ENCODE data around the gene ZNF747. TPM values are rescaled to one million over a fixed set of nuclear protein-coding genes. Genes with fewer than 3 reads are reported as not detected.
"Not testable (repeated sequence)": the region's sequence is repeated elsewhere in the genome, so short reads cannot be mapped to it uniquely, and the experiment has no call there.

Gene ZNF747
- total RNA-seq, 2 donors from 2014 or later: 15.8 to 22.6 TPM

- WGBS: 69% methylated on average over 10 of the region's 10 CpGs
- Histone ChIP-seq H3K36me3 (no peaks in the 10 kb centered on the region), H3K27me3 (replicated peaks; ENCODE audit: insufficient read depth) (no peaks in the 10 kb centered on the region), H3K4me3 (no peak overlapping the region), H3K4me1 (replicated peaks) (no peaks in the 10 kb centered on the region), H3K9me3 (no peaks in the 10 kb centered on the region), H3K27ac (no peak overlapping the region)
- intact Hi-C loops (cut with DNase I): no loop called here
- DNase-seq (ENCODE audit: low spot score): no peak
- no peak for TF ChIP-seq POLR2AphosphoS5 (IDR thresholded peaks at IDR 0.05)
- TF ChIP-seq CTCF (IDR thresholded peaks at IDR 0.05): no peak
- no peak for TF ChIP-seq POLR2A (IDR thresholded peaks at IDR 0.05)
Measured at GRCh38 chr16:30541502-30542329, 7.1 kb upstream of the ZNF747 start.

GRCh38 chr16:30540916-30541464, 6.3 kb upstream of the ZNF747 start:
- H3K9me3 ChIP-seq; H3K4me3 ChIP-seq; H3K36me3 ChIP-seq; H3K27ac ChIP-seq; intact Hi-C loops (cut with DNase I); H3K27me3 ChIP-seq (replicated peaks; ENCODE audit: insufficient read depth); H3K4me1 ChIP-seq (replicated peaks); DNase-seq (ENCODE audit: low spot score): not testable (repeated sequence)
- WGBS: 75% methylated on average over 9 of the region's 9 CpGs

- H3K27me3 ChIP-seq (replicated peaks; ENCODE audit: insufficient read depth); H3K27ac ChIP-seq; H3K4me1 ChIP-seq (replicated peaks); H3K4me3 ChIP-seq; intact Hi-C loops (cut with DNase I); H3K36me3 ChIP-seq; H3K9me3 ChIP-seq; DNase-seq (ENCODE audit: low spot score): not testable (repeated sequence)
- 91% methylated on average over 13 of the region's 13 CpGs for WGBS
Measured at GRCh38 chr16:30539986-30540526, 5.4 kb upstream of the ZNF747 start.

GRCh38 chr16:30539000-30539964, 4.6 kb upstream of the ZNF747 start:
- H3K4me3 ChIP-seq: no peak overlapping the region
- WGBS: 91% methylated on average over 8 of the region's 8 CpGs
- no peaks in the 10 kb centered on the region for H3K36me3 ChIP-seq
- H3K27me3 ChIP-seq (replicated peaks; ENCODE audit: insufficient read depth): no peaks in the 10 kb centered on the region
- intact Hi-C loops (cut with DNase I): no loop called here
- no peak overlapping the region for H3K27ac ChIP-seq
- TF ChIP-seq CTCF (IDR thresholded peaks at IDR 0.05) (no peak), POLR2AphosphoS5 (IDR thresholded peaks at IDR 0.05) (no peak), POLR2A (IDR thresholded peaks at IDR 0.05) (no peak)
- no peak for DNase-seq (ENCODE audit: low spot score)
- no peaks in the 10 kb centered on the region for H3K9me3 ChIP-seq
- peaks cover 4% of the 10 kb centered on the region for H3K4me1 ChIP-seq (replicated peaks)

GRCh38 chr16:30536391-30537024, 1.9 kb upstream of the ZNF747 start:
- DNase-seq (ENCODE audit: low spot score); H3K36me3 ChIP-seq; H3K4me1 ChIP-seq (replicated peaks); intact Hi-C loops (cut with DNase I); H3K4me3 ChIP-seq; H3K9me3 ChIP-seq; H3K27ac ChIP-seq; H3K27me3 ChIP-seq (replicated peaks; ENCODE audit: insufficient read depth): not testable (repeated sequence)
- 92% methylated on average over 13 of the region's 13 CpGs for WGBS

Data from prostate gland (tissue), 2 donors.